IMR-90 (cell line): ENCODE measurements around the gene MAPK10.

Source experiments
- MXI1 ChIP-seq: IDR thresholded peaks from 2 replicates; pipeline ENCODE4 v1.6.1; 2012; ENCODE audit warnings: low read depth, mild to moderate bottlenecking, low read length, moderate library complexity, borderline replicate concordance
- RAD21 ChIP-seq: IDR thresholded peaks from 2 replicates; pipeline ENCODE4 v1.6.1; 2012; ENCODE audit warnings: low read length, improper control_type of control experiment

GRCh38 chr4:86159216-86159615 lies 200.6 kb downstream of the MAPK10 start:
- no peak for TF ChIP-seq MXI1
- TF ChIP-seq RAD21 = no peak
